C4-2B (cell line): ENCODE measurements around the gene HTR3A.

Experiments used
- H3K27ac ChIP-seq: fragments of 450-650 bp; 2 replicates; pipeline ENCODE4 v1.5.1; 2017
- ZFX ChIP-seq: fragments of 450-650 bp; IDR thresholded peaks from 2 replicates; pipeline ENCODE4 v1.6.1; 2017
- TF ChIP-seq, protein P1 (sequence below): fragments of 450-650 bp; conservative IDR thresholded peaks from 2 replicates; pipeline ENCODE4 v1.5.1; 2017; ENCODE audit warnings: mild to moderate bottlenecking

Gene HTR3A

DNA sequence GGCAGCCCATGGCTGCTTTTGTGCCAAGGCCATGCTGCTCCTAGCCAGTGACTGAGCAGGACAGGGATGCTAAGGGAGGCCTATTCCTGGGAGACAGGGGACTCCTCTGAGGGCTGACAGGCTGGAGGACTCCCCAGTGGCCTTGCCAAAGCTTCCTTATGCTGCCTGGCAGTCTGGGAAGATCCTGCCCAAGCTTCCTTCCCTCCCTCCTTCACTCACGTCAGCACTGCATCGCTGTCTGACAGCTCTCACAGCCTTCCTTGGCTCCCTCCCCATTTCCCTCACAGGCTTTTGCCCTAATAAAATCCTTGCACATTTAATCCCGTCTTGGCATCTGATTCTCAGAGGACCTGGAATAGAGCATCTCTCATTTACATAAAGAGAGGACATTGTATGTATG is 26.5 kb downstream of the HTR3A start:
- peak overlapping the region; percentile 62 for H3K27ac ChIP-seq
- TF ChIP-seq, protein P1, sequence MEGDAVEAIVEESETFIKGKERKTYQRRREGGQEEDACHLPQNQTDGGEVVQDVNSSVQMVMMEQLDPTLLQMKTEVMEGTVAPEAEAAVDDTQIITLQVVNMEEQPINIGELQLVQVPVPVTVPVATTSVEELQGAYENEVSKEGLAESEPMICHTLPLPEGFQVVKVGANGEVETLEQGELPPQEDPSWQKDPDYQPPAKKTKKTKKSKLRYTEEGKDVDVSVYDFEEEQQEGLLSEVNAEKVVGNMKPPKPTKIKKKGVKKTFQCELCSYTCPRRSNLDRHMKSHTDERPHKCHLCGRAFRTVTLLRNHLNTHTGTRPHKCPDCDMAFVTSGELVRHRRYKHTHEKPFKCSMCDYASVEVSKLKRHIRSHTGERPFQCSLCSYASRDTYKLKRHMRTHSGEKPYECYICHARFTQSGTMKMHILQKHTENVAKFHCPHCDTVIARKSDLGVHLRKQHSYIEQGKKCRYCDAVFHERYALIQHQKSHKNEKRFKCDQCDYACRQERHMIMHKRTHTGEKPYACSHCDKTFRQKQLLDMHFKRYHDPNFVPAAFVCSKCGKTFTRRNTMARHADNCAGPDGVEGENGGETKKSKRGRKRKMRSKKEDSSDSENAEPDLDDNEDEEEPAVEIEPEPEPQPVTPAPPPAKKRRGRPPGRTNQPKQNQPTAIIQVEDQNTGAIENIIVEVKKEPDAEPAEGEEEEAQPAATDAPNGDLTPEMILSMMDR, result no peak
- TF ChIP-seq ZFX, result no peak

DNA sequence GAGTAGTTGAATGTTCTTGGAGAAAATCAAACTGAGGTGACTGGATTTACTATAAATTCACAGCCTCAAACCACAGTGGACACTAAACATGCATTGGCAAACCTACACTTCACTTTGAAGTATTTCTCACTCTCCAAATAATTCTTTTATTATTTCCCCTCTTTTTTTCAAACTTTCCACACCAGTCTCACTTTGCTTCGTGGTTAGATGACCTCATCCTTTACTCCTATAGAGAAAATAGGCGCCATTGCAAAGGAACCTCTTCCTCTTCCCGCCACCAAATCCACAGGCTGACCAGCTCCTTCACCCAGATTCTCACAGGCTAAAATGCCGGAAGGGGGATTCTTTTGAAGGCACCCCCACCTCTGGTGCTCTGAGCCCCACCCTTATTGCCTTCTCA is 33.4 kb downstream of the HTR3A start:
- TF ChIP-seq ZFX, result no peak
- TF ChIP-seq, protein P1, result no peak
- H3K27ac ChIP-seq, result no peak overlapping the region

DNA sequence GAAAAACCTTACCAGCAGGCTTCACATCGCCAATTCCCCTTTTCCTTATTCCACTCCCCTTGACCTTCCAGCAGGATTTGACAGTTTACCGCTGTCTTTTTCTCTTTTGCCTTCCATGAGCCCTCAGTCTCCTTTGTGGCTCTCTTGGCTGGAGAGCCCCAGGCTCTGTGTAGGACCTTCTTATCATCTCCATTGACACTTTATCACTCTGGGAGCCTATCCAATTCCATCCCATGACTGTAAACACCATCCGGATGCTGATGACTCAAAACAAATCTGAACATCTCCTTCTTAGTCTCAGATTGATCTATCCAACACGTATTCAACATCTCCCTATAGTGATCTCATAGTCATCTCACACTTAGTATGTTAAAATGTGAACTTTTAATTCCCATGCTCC is 36.0 kb downstream of the HTR3A start:
- no peak for TF ChIP-seq ZFX
- TF ChIP-seq, protein P1, result no peak

DNA sequence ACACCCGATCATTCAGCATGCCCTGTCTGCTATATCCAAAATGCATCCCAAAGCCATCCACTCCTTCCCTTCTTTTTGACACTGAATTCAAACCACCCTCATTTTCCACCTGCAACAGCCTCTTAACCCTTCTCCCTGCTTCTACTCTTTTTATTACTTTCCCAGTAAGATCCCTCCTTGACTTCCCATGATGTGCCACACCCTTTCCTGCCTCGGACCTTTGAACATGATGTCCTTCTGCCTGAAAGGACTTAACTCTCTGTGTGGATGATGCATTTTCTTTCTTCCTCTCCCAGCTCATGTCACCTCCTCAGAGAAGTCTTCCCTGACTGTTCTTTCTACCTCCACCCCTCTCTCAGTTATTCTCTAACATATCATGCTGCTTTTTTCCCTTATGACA is 36.5 kb downstream of the HTR3A start:
- H3K27ac ChIP-seq, result no peak overlapping the region
- TF ChIP-seq ZFX, result no peak
- TF ChIP-seq, protein P1, result no peak

More for the DNA sequence above, 36.0 kb downstream of the HTR3A start:
- no peak overlapping the region for H3K27ac ChIP-seq

DNA sequence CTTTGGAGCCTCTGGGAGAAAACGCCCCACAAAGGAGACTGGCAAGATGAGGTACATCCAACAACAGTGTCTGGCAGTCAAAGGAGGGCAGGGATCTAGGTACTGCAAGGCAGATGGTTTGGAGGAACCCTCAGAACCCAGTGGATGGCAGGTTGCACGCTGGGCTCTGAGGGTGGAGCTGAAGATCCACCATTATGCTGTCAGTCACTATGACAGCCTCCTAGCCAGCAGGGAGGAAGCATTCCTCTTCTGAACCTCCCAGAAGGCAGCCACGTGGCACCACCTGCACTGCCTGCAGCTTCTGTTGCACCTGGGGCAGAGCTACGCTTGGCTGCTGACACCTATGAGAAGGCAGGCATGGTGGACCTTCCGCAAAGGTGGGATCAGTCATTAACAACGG is 40.2 kb downstream of the HTR3A start:
- TF ChIP-seq, protein P1, result no peak
- no peak for TF ChIP-seq ZFX
- H3K27ac ChIP-seq, result no peak overlapping the region

DNA sequence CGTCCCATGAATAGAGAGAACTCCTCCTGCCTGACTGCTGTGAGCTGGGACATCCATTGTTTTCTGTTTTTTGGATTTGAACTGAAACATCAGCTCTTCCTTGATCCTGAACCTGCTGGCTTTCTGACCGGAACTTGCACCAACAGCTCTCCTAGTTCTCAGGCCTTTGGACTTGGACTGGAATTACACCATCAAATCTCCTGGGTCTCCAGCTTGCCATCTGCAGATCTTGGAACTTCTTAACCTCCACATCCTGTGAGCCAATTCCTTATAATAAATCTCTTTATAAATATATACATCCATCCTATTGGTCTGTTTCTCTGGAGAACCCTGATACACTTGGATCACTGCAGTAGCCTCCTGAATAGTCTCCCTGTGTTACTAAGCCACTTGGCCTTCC is 42.1 kb downstream of the HTR3A start:
- no peak overlapping the region for H3K27ac ChIP-seq
- TF ChIP-seq ZFX, result no peak
- TF ChIP-seq, protein P1, result no peak

DNA sequence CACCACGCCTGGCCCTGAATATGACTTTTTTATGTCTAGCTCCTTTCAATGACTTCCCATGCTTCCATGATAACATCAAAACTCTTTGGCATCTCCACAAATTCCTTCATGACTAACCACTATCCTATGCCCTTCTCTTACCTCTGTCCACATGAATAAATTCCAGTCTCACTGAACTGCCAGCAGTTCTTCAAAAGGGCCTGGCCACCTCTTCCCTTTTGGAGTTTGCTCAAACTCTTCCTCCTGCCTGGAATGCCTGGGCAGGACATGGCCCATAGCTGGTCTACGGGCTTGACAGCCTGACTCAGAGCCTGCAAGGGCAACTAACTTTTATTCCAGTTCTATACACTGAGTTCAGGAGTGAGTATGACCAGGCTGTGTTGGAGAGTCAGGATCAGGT is 42.8 kb downstream of the HTR3A start:
- H3K27ac ChIP-seq, result no peak overlapping the region
- TF ChIP-seq, protein P1, result no peak
- TF ChIP-seq ZFX, result no peak
